ENCODE data around the gene IL20RB.
"Not testable (repeated sequence)": the region's sequence is repeated elsewhere in the genome, so short reads cannot be mapped to it uniquely, and the experiment has no call there.

IL20RB gene

GRCh38 chr3:136943436-136943835, 14.3 kb upstream of the IL20RB start:
- no peak for DNase-seq (ENCODE audit: insufficient read length, low spot score)
- no peak for FAIRE-seq

GRCh38 chr3:136946978-136947377, 10.8 kb upstream of the IL20RB start:
- DNase-seq (ENCODE audit: insufficient read length, low spot score) (no peak), FAIRE-seq (no peak)

- DNase-seq (ENCODE audit: insufficient read length, low spot score) = no peak
- no peak for FAIRE-seq
These were observed 10.3 kb upstream of the IL20RB start for GRCh38 chr3:136947477-136947876.

- FAIRE-seq (no peak), DNase-seq (ENCODE audit: insufficient read length, low spot score) (no peak)
These were observed 8.6 kb upstream of the IL20RB start for GRCh38 chr3:136949146-136949545.

- FAIRE-seq = no peak
- DNase-seq (ENCODE audit: insufficient read length, low spot score) = no peak
These were observed 8.1 kb upstream of the IL20RB start for GRCh38 chr3:136949708-136950107.

- no peak for FAIRE-seq
- DNase-seq (ENCODE audit: insufficient read length, low spot score) = no peak
These were observed 7.2 kb upstream of the IL20RB start for GRCh38 chr3:136950623-136951022.

GRCh38 chr3:136952292-136952691, 5.5 kb upstream of the IL20RB start:
- FAIRE-seq = no peak
- no peak for DNase-seq (ENCODE audit: insufficient read length, low spot score)

GRCh38 chr3:136954251-136954650, 3.5 kb upstream of the IL20RB start:
- no peak for DNase-seq (ENCODE audit: insufficient read length, low spot score)
- FAIRE-seq = no peak

- no peak for DNase-seq (ENCODE audit: insufficient read length, low spot score)
- no peak for FAIRE-seq
These were observed 2.6 kb upstream of the IL20RB start for GRCh38 chr3:136954980-136955780.

- FAIRE-seq (peak; percentile 60), DNase-seq (ENCODE audit: insufficient read length, low spot score) (peak; percentile 35)
These were observed 2.0 kb upstream of the IL20RB start for GRCh38 chr3:136955813-136956212.

GRCh38 chr3:136956971-136957370, 812 bp upstream of the IL20RB start:
- no peak for DNase-seq (ENCODE audit: insufficient read length, low spot score)
- FAIRE-seq = no peak

GRCh38 chr3:136958939-136959338, 1.2 kb downstream of the IL20RB start:
- DNase-seq (ENCODE audit: insufficient read length, low spot score) (no peak), FAIRE-seq (no peak)

GRCh38 chr3:136959599-136959998, 1.8 kb downstream of the IL20RB start:
- no peak for FAIRE-seq
- no peak for DNase-seq (ENCODE audit: insufficient read length, low spot score)

GRCh38 chr3:136960838-136961836, 3.4 kb downstream of the IL20RB start:
- DNase-seq (ENCODE audit: insufficient read length, low spot score) (peak; percentile 36), FAIRE-seq (no peak)

- DNase-seq (ENCODE audit: insufficient read length, low spot score) (no peak), FAIRE-seq (no peak)
These were observed 5.1 kb downstream of the IL20RB start for GRCh38 chr3:136962927-136963326.

GRCh38 chr3:136969539-136969938, 11.8 kb downstream of the IL20RB start:
- not testable (repeated sequence) for FAIRE-seq; DNase-seq (ENCODE audit: insufficient read length, low spot score)

- no peak for FAIRE-seq
- no peak for DNase-seq (ENCODE audit: insufficient read length, low spot score)
These were observed 15.6 kb downstream of the IL20RB start for GRCh38 chr3:136973352-136973751.

- no peak for FAIRE-seq
- no peak for DNase-seq (ENCODE audit: insufficient read length, low spot score)
These were observed 16.9 kb downstream of the IL20RB start for GRCh38 chr3:136974670-136975069.

GRCh38 chr3:136979204-136979603, 21.4 kb downstream of the IL20RB start:
- DNase-seq (ENCODE audit: insufficient read length, low spot score) (no peak), FAIRE-seq (no peak)

- no peak for FAIRE-seq
These were observed 21.9 kb downstream of the IL20RB start for GRCh38 chr3:136979684-136980083.

GRCh38 chr3:136982033-136982432, 24.2 kb downstream of the IL20RB start:
- no peak for DNase-seq (ENCODE audit: insufficient read length, low spot score)
- no peak for FAIRE-seq

More at GRCh38 chr3:136979684-136980083, 21.9 kb downstream of the IL20RB start:
- no peak for DNase-seq (ENCODE audit: insufficient read length, low spot score)

Measured in HTR-8/SVneo (cell line).